KBM-7 (cell line): Measurements from ENCODE around the gene UBQLN1.
"Not testable (repeated sequence)": the region's sequence is repeated elsewhere in the genome, so short reads cannot be mapped to it uniquely, and the experiment has no call there.

Source experiments
- DNase-seq: peaks from one replicate; pipeline ENCODE4 v3.0.0-alpha.2; 2015
- in situ Hi-C: fragments of 300-500 bp; cut with MboI; formaldehyde crosslinking; loops from 2 replicates; pipeline ENCODE4 v1.14.3; 2020; ENCODE audit warnings: low sequenced_read_pairs, low pct_unique_long_range_greater_than_20kb, mixed read lengths

Gene UBQLN1

DNA sequence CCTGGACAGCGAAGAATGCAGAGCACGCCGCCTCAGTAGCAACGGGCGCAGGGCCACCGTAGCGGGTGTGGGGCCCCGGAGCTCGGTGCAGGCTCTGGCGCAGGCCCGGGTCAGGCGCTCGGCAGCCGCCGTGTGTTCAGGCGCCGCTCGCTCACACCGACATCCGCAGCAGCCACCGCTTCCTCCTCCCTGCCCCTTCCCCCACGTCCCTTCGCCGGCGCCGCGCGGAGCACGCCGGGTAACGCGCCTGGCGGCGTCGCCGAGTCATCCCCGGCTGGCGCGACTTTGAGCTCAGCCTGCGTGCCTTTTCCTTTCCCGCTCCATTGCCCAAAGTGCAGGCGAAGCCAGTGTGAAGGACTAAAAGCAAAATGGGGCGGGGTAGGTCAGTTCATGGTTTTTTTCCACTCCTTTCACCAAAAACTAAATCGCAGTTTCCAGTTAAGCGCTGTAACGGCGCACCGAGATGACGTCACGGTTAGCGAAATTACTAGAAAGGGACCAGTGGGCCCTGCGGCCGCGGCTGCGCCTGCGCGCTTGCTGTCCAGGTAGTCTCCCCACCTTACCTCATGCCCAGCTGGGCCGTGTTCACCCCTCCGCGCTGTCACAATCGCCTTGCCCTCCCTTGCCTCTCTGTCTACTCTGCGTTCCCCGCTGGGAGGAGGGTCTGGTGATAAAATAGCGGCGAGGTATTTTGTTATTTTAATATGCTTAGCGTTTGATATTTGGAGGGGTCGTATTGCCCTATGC is at the start of gene UBQLN1:
Gene UBQLN1, minus strand, starts transcription at position 191 of the 747 bp plus-strand sequence. CDS start 279 bp downstream, outside the sequence.
- in situ Hi-C loops, result no loop called here
- peak; percentile 92 for DNase-seq

DNA sequence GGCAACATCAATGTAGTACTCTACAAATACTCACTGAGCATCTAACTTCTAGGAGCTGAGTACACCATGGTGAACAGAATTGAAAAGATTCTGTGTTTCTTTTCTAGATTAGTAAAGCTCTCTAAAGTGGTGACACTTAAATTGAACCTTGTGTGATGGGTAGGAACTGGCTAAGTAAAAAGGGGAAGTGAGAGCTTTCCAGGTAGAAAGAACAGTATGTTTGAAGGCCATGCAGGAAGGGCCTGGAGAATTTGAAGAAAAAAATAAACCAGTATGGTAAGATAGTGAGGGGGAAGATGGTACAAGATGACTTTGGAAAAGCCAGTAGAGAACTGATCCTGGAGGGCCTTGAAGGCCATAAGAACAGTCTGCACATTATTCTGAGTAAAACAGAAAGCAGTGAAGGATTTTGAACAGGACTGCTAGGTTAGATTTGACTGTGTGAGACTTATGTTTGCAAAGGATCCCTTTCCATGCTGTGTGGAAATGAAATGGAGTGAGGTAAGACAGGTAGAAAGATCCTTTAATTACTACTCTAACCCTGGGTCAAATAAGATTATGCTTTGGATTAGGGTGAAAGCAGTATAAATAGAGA is 46.7 kb upstream of the UBQLN1 start:
- in situ Hi-C loops, result no loop called here

DNA sequence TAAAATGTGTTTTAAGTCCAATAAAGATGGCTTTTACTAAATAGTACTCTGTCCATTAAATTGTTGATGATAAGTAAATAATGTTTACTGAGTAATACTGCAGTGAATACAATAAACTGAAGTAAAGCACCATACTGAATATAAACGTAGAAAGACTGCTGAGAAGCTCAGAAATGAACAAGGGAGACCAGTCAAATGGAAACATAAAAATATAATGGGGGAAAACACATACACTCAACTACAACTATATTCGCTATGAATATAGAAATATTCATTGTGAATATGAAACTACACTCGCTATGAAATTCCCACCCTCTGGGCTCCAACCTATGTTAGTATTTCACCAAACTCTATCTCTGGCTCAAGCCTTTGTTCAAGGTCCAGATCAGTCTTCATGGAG is 41.9 kb upstream of the UBQLN1 start:
- DNase-seq, result no peak
- in situ Hi-C loops, result no loop called here

More for the DNA sequence above, 46.7 kb upstream of the UBQLN1 start:
- DNase-seq, result peak; percentile 32

DNA sequence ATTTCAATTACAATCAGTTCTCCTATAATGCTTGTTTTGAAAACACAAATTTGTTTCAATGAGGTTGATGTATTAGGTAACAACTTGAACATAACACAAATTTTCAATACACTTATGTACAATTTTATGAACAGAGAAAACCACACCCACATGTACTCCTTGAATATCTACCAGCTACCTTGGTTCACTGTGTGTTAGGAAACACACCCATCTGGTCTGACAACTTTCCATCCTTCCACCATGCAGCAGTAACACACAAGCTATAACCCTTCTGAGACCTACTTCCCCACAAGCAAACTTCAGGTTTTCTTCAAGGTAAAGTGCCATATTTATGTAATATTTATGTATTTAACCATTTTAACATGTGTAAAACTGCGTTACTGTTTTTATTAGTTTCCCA is 36.4 kb upstream of the UBQLN1 start:
- DNase-seq, result no peak
- in situ Hi-C loops, result no loop called here

- in situ Hi-C loops, result no loop called here
- DNase-seq, result no peak
These were observed 26.0 kb upstream of the UBQLN1 start for GRCh38 chr9:83733739-83734138.

DNA sequence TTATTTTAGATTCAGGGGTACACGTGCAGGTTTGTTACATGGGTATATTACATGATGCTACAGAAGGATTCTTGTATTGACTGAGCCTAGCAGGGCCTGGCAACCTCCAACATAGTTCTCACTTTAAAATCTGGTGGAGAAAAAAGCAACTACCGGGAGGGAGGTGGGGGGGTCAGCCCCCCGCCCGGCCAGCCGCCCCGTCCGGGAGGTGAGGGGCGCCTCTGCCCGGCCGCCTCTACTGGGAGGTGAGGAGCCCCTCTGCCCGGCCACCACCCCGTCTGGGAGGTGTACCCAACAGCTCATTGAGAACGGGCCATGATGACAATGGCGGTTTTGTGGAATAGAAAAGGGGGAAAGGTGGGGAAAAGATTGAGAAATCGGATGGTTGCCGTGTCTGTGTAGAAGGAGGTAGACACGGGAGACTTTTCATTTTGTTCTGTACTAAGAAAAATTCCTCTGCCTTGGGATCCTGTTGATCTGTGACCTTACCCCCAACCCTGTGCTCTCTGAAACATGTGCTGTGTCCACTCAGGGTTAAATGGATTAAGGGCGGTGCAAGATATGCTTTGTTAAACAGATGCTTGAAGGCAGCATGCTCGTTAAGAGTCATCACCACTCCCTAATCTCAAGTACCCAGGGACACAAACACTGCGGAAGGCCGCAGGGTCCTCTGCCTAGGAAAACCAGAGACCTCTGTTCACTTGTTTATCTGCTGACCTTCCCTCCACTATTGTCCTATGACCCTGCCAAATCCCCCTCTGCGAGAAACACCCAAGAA is 21.0 kb upstream of the UBQLN1 start:
- in situ Hi-C loops, DNase-seq: not testable (repeated sequence)

DNA sequence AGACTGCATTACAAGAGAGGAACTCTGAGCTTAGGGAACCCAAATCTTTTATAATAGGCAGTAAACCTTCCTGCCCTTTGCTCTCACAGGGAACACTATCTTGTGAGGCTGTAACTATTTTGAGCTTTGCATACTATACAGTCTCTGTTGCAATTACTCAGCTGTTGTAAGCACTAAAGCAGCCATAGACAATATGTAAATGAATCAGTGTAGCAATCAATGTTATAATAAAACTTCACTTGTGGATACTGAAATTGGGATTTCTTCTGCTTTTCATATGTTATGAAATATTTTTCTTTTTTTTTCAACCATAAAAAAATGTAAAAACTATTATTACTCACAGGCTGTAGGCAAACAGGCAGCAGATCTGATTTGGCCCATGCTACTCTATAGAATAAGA is 16.7 kb upstream of the UBQLN1 start:
- in situ Hi-C loops, result no loop called here
- DNase-seq, result no peak

DNA sequence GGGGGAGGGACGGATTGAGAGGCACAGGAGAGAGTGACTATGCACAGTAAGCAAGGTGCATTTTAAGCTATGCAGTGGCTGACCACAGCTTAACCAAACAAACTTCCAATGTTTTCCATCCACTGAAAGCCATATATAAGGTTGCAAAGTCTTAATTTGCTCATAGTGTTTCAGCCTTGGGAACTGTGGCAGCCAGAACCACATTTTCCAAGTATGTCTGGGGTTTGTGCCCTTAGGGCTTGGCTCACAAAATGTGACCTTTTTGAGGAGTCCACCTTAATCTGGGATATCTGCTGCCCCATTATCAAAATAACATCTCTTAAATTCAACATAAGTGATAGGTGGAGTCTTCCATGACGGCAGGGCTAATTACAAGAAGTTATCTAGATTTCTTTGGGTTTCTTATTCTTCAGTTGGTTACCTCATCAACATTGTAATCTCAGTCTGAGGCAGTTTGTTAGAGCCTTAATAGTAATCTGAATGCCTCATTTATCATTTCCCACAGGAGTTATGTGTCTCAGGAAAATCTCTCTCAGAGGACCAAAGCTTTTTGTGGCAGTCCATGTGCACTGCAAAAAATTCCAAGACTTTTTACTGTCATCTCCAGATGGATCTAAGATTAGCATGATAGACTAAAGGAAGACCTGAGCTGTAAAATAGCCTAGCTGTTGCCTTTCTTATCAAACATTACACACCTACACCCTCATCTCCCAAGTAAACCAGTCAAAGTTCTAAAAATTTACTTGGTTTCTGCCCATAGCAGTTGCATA is 15.2 kb upstream of the UBQLN1 start:
- in situ Hi-C loops, result no loop called here
- no peak for DNase-seq

DNA sequence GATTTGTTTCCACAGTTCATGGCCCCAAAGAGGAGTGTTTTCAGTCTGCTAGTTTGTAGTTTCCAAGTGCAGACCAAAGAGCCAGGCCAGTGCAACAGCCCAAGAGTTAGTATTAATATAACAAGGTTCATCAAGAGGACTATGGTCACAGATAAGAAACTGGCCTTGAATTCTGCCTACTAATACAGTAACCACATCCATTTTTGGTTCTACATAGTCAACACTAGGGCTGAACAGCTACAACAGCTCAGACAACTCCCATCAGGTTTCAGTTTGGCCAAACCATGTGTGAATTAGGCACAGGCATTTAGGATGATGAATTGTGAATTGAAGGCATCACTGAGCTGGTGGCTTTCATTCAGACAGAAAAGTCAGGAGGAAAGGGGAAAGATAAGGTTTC is 13.8 kb upstream of the UBQLN1 start:
- no peak for DNase-seq

GRCh38 chr9:83715794-83716193 is 8.0 kb upstream of the UBQLN1 start:
- no peak for DNase-seq
- in situ Hi-C loops, result no loop called here

More for the DNA sequence above, 13.8 kb upstream of the UBQLN1 start:
- in situ Hi-C loops, result no loop called here

GRCh38 chr9:83715221-83715620 is 7.5 kb upstream of the UBQLN1 start:
- in situ Hi-C loops, result no loop called here
- no peak for DNase-seq

DNA sequence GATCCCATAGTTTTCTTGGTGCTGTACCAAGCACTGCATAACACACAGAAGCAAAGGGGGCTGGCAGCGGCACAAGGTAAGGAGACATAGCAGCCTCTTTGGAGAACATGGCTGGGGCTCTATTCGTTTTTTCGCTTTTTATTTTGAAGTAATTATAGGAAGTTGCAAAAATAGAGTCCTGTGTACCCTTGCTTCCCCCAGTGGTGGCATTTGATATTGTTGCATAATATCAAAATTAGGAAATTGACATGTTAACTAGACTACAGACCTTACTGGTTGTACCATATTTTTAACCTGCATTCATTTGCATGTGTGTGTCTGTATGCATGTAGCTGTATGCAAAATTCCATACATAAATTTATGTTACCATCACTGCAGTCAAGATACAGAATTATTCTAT is 6.6 kb upstream of the UBQLN1 start:
- DNase-seq, result peak; percentile 30
- in situ Hi-C loops, result no loop called here

GRCh38 chr9:83708515-83709158 is 879 bp upstream of the UBQLN1 start:
- in situ Hi-C loops, result no loop called here
- no peak for DNase-seq

GRCh38 chr9:83707518-83707767 is 315 bp downstream of the UBQLN1 start:
- in situ Hi-C loops, result no loop called here
- DNase-seq, result no peak

DNA sequence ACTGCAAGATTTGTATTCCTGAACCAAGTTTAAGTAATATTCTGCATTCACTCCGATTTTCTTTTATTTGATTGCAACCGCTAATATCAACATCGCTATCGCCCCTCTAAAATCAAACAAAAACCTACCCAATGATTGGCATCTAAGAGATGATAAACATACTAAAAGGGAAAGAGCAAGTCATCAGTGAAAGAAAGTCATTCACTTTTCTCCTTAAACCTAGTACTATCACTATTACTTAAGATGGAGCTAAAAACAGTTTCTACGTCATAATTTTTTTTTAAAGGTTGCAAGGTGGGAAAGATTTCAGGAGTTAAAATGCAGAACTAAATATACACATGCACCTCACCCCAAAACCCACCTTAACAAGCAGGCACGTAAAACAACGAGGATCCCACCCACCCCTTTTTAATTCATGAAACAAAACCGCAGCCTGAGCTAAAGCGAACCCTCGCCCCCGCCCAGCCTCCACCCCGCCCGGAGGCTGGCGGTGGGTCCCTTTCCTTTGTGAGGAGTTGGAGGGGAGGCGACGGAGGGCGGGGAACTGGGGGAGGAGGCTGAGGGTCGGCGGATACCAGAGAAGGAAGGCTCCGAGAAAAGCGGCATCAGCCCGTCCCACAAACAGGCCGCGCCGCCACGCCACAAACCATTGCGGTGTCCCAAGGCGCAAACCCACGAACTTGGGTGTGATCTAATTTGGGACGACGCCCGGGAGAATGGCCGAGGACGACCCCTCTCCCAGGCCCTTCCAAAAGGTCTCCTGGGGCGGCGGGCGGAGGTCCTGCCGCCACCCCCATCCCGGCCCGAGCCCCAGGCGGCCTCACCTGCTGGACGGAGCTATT is 861 bp downstream of the UBQLN1 start:
- in situ Hi-C loops, result no loop called here
- DNase-seq, result peak; percentile 72

GRCh38 chr9:83705219-83705651 is 2.5 kb downstream of the UBQLN1 start:
- DNase-seq, in situ Hi-C loops: not testable (repeated sequence)

- no peak for DNase-seq
- in situ Hi-C loops, result no loop called here
These were observed 6.0 kb downstream of the UBQLN1 start for GRCh38 chr9:83701769-83702168.

- in situ Hi-C loops, result no loop called here
- DNase-seq, result no peak
These were observed 6.5 kb downstream of the UBQLN1 start for GRCh38 chr9:83701286-83701685.
